Panc1 (cell line): ENCODE results near the gene SCP2D1. TPM values are rescaled to one million over a fixed set of nuclear protein-coding genes. Genes with fewer than 3 reads are reported as not detected.

ENCODE experiments used
- ATAC-seq: fragments of 200-7000 bp; cut with Tn5 transposase; 2 replicates; pipeline ENCODE4 v1.9.1; 2020; ENCODE audit warnings: mild to moderate bottlenecking, moderate library complexity
- BruUV-seq: library from RNA; stranded (reverse); fragments of 400-500 nt; replicated peaks from 2 replicates; lab custom pipeline; 2021; lab: Mats Ljungman, UMichigan
- CTCF ChIA-PET: fragments of 300-600 bp; sonication (Branson Sonifier 250); formaldehyde crosslinking; loops from one replicate; lab custom pipeline; 2022; ENCODE audit warnings: antibody characterized with exemption; lab: Charles Lee
- POLR2A ChIA-PET: fragments of 300-600 bp; sonication (Branson Sonifier 250); formaldehyde crosslinking; loops from one replicate; lab custom pipeline; 2022; ENCODE audit warnings: antibody characterized with exemption; lab: Charles Lee
- DNase-seq: peaks from one replicate; pipeline ENCODE4 v3.0.0-alpha.2; 2010; ENCODE audit warnings: low read depth, low spot score
- H3K27ac ChIP-seq: 2 replicates; pipeline ENCODE4 v1.5.1; 2011; ENCODE audit warnings: mild to moderate bottlenecking, low read length, inconsistent platforms
- H3K27me3 ChIP-seq: fragments of 200-500 bp; sonication (Bioruptor generic); 2 replicates; pipeline ENCODE4 v1.6.0; 2014; ENCODE audit warnings: low read length, inconsistent platforms; ENCODE audit not compliant: control insufficient read depth, insufficient read depth
- H3K36me3 ChIP-seq: fragments of 200-500 bp; sonication (Bioruptor generic); 2 replicates; pipeline ENCODE4 v1.5.1; 2014; ENCODE audit warnings: inconsistent platforms, mild to moderate bottlenecking, low read length, moderate library complexity; ENCODE audit not compliant: control insufficient read depth, insufficient read depth
- H3K4me1 ChIP-seq: 2 replicates; pipeline ENCODE4 v1.5.1; 2011; ENCODE audit warnings: inconsistent platforms, mild to moderate bottlenecking, low read length, moderate library complexity; ENCODE audit not compliant: control insufficient read depth, insufficient read depth
- H3K4me3 ChIP-seq, 2 experiments: 2 replicates each; pipeline ENCODE4 v1.5.1; 2011 to 2012; ENCODE audit warnings: low read depth in 2 of 2, low read length in 2 of 2, mild to moderate bottlenecking in 2 of 2, inconsistent platforms in 1 of 2, moderate library complexity in 1 of 2
- H3K9me3 ChIP-seq: fragments of 200-500 bp; sonication (Bioruptor generic); 2 replicates; pipeline ENCODE4 v1.5.1; 2014; ENCODE audit warnings: low read depth, mild to moderate bottlenecking, inconsistent platforms, low read length, moderate library complexity; ENCODE audit not compliant: control insufficient read depth, insufficient read depth
- CTCF ChIP-seq: fragments of 450-650 bp; IDR thresholded peaks from 2 replicates; pipeline ENCODE4 v1.5.1; 2017; ENCODE audit warnings: mild to moderate bottlenecking
- POLR2AphosphoS5 ChIP-seq: IDR thresholded peaks from 2 replicates; pipeline ENCODE4 v1.6.1; 2012; ENCODE audit warnings: mild to moderate bottlenecking, low read depth, low read length, moderate library complexity
- REST ChIP-seq, 2 experiments: IDR thresholded peaks; 2 replicates each; pipeline ENCODE4 v1.6.1; 2011 to 2012; ENCODE audit warnings: low read depth in 2 of 2, control low read depth in 1 of 2, low read length in 1 of 2, mild to moderate bottlenecking in 1 of 2, moderate library complexity in 1 of 2; ENCODE audit not compliant: insufficient read depth in 1 of 2
- SIN3A ChIP-seq: IDR thresholded peaks from 2 replicates; pipeline ENCODE4 v1.6.1; 2012; ENCODE audit warnings: low read depth, mild to moderate bottlenecking, low read length, moderate library complexity, borderline replicate concordance; ENCODE audit not compliant: insufficient read depth
- TCF7L2 ChIP-seq: IDR thresholded peaks from 2 replicates; pipeline ENCODE4 v1.6.1; 2011; ENCODE audit warnings: mild to moderate bottlenecking, low read depth, low read length, inconsistent platforms
- in situ Hi-C: cut with HindIII; loops from 2 replicates; pipeline ENCODE4 v1.10.0; 2016; ENCODE audit warnings: low sequenced_read_pairs, low pct_unique_long_range_greater_than_20kb
- intact Hi-C: fragments of 100-400 bp; cut with micrococcal nuclease; formaldehyde crosslinking; loops from one replicate; pipeline ENCODE4 v1.10.0; 2022; ENCODE audit not compliant: unreplicated experiment
- total RNA-seq: library from RNA; stranded (reverse); gene quantifications from one replicate; pipeline ENCODE4 v1.2.1, GENCODE V29; 2021; ENCODE audit not compliant: unreplicated experiment

Gene SCP2D1
- total RNA-seq, 1 experiment from 2014 or later = not detected

GRCh38 chr20:18847226-18847755 is 33.7 kb downstream of the SCP2D1 start:
- no peaks in the 10 kb centered on the region for H3K4me1 ChIP-seq
- ChIA-PET POLR2A (no interaction called here), CTCF (no interaction called here)
- in situ Hi-C loops = no loop called here
- H3K27me3 ChIP-seq = no peaks in the 10 kb centered on the region; the same call in 1 of the 2 replicates
- H3K27ac ChIP-seq = no peak overlapping the region
- TF ChIP-seq POLR2AphosphoS5 (no peak), CTCF (no peak), SIN3A (no peak), REST (IDR thresholded peaks at IDR 0.05; ENCODE audit: insufficient read depth in 1 of 2, low read depth in 2 of 2, low read length in 1 of 2) (no peak), TCF7L2 (no peak)
- no peak overlapping the region for H3K4me3 ChIP-seq
- H3K36me3 ChIP-seq = no peaks in the 10 kb centered on the region
- BruUV-seq = no TSS peak
- no peak for ATAC-seq
- no peak for DNase-seq
- no peaks in the 10 kb centered on the region for H3K9me3 ChIP-seq
- intact Hi-C loops = no loop called here

- BruUV-seq = no TSS peak
- Histone ChIP-seq H3K4me3 (no peak overlapping the region), H3K27ac (no peak overlapping the region), H3K27me3 (no peaks in the 10 kb centered on the region; the same call in 1 of the 2 replicates), H3K4me1 (no peaks in the 10 kb centered on the region), H3K9me3 (no peaks in the 10 kb centered on the region), H3K36me3 (no peaks in the 10 kb centered on the region)
- intact Hi-C loops = no loop called here
- ChIA-PET POLR2A (no interaction called here), CTCF (no interaction called here)
- TF ChIP-seq REST (IDR thresholded peaks at IDR 0.05; ENCODE audit: insufficient read depth in 1 of 2, low read depth in 2 of 2, low read length in 1 of 2) (no peak), CTCF (no peak), TCF7L2 (no peak), POLR2AphosphoS5 (no peak), SIN3A (no peak)
- DNase-seq (no peak), ATAC-seq (no peak)
- in situ Hi-C loops = no loop called here
Measured at GRCh38 chr20:18849131-18849530, 35.5 kb downstream of the SCP2D1 start.
